Measurements from ENCODE around the gene DLAT. TPM values are rescaled to one million over a fixed set of nuclear protein-coding genes. Genes with fewer than 3 reads are reported as not detected.

Gene DLAT
- 35.0 and 63.6 TPM in 2 replicates for total RNA-seq

GRCh38 chr11:112024773-112025678 is at the start of gene DLAT:
Gene DLAT, plus strand, starts transcription at chr11:112025408. Its CDS starts 65 bp downstream, at chr11:112025473.

GRCh38 chr11:112073941-112074811 is 49.0 kb downstream of the DLAT start, which contains the start of the genes NKAPD1 and PIH1D2:
Gene NKAPD1, plus strand, starts transcription at chr11:112074299. Its CDS starts 1,276 bp downstream, at chr11:112075575.
Gene PIH1D2, minus strand, starts transcription at chr11:112074017. Its CDS starts 843 bp downstream, at chr11:112073174.

GRCh38 chr11:112086422-112087191 is 61.4 kb downstream of the DLAT start, which contains the start of the genes SDHD and TIMM8B:
Gene SDHD, plus strand, starts transcription at chr11:112086873. Its CDS starts 35 bp downstream, at chr11:112086908.
Gene TIMM8B, minus strand, starts transcription at chr11:112086756. Its CDS starts 33 bp downstream, at chr11:112086723.

Small RNA genes within 50 kb of the gene (small RNA-seq; reads per million reads assigned to genes)
- not detected for gene AP000907.3 (ENCODE audit: low replicate concordance)
- 0.10 reads per million for gene RNU6-893P (ENCODE audit: low replicate concordance)

Other genes starting within 250 kb of the DLAT start
- gene ALG9, start 153.8 kb upstream of the DLAT start, total RNA-seq: 31.3 and 52.7 TPM in 2 replicates
- gene FDXACB1, start 146.2 kb upstream of the DLAT start, total RNA-seq: 1.5 and 7.4 TPM in 2 replicates
- 9.3 and 11.2 TPM in 2 replicates for gene CFAP68, start 145.9 kb upstream of the DLAT start, total RNA-seq
- 0.66 and 2.4 TPM in 2 replicates for gene CRYAB, start 113.6 kb upstream of the DLAT start, total RNA-seq
- gene HSPB2, start 112.7 kb upstream of the DLAT start, total RNA-seq: not detected in 2 replicates
- not detected in 2 replicates for gene C11orf52, start 106.5 kb upstream of the DLAT start, total RNA-seq
- gene DIXDC1, start 88.1 kb upstream of the DLAT start, total RNA-seq: 7.4 and 16.3 TPM in 2 replicates
- 1.0 and 1.5 TPM in 2 replicates for gene PIH1D2, start 48.6 kb downstream of the DLAT start, total RNA-seq
- gene NKAPD1, start 48.9 kb downstream of the DLAT start, total RNA-seq: 21.9 and 24.3 TPM in 2 replicates
- gene TIMM8B, start 61.3 kb downstream of the DLAT start, total RNA-seq: 22.1 and 33.9 TPM in 2 replicates
- gene SDHD, start 61.5 kb downstream of the DLAT start, total RNA-seq: 84.0 and 105 TPM in 2 replicates
- 2.9 and 18.8 TPM in 2 replicates for gene IL18, start 138.7 kb downstream of the DLAT start, total RNA-seq
- gene TEX12, start 142.0 kb downstream of the DLAT start, total RNA-seq: 0.22 TPM in 1 of 2 replicates, not detected in the other
- gene BCO2, start 150.1 kb downstream of the DLAT start, total RNA-seq: 1.0 and 34.1 TPM in 2 replicates
- gene PTS, start 201.0 kb downstream of the DLAT start, total RNA-seq: 40.3 and 57.8 TPM in 2 replicates
- gene PLET1, start 235.5 kb downstream of the DLAT start, total RNA-seq: not detected in 2 replicates